CD4-positive, alpha-beta T cell treated with Interleukin-15 for 4 hours (primary cell): ENCODE measurements around the gene SIGLEC1.

Source experiments
- DNase-seq: peaks from one replicate; pipeline ENCODE4 v3.0.0-alpha.2; 2020; ENCODE audit warnings: low spot score

SIGLEC1 gene

DNA sequence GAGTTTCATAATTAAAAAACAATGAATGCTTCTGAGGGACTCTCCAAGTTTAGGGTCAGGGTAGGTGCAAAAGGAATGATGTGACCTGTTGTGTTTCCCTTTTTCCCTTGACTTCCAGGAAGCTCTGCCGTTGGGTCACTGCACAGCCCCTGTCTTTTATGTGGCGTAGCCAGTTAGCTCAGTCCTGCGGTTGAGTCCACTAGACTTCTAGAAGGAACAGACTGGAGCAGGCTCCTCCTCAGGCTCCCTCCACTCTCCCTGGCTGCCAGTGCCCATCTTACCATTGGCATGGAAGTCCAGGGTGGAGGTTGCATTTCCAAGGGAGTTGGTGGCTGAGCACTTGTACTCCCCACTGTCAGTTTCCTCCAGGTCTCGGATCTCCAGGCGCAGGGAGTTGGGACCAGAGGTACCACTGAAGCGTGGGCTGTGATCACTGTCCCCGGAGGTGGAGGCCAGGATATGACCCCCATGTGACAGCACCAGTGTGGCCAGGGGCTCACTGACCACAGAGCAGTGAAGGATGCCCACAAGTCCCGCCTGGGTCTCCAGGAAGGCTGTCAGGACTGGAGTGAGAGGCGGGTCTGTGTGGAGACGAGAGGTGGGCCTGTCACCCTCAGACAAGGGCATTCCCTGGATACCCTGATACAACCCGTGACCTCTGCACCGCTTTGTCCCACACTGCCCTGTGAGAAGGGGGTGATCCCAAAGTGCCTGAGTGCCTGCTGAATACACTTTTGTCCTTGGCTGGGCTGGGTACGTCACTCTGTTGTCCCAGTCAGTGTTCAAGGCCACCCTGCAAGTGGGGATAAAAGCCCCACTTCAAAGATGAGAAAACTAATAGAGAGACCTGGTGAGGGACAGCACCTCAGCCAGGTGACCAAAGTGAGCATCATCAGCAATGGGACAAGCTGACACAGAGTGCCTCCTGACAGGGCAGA, 11.1 kb downstream of the SIGLEC1 start:
- DNase-seq = no peak

DNA sequence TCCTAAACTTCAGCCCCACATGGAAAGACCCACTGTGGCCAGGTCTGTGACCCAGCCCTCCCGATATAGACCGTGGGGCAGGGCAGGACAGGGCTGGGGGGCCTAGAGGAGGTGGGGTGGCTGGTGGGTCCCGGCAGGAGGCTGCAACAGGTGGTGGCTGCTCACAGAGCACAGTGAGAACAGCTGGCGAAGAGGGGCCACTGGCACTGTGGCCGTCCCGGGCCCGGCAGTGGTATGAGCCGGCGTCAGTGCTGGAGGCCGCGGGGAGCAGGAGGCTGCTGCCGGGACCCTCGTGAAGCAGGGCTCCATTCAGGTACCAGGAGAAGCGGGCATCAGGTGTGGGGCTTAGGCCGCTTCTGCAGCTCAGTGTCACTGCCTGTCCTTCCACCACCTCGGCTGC, 13.4 kb downstream of the SIGLEC1 start:
- DNase-seq = no peak

DNA sequence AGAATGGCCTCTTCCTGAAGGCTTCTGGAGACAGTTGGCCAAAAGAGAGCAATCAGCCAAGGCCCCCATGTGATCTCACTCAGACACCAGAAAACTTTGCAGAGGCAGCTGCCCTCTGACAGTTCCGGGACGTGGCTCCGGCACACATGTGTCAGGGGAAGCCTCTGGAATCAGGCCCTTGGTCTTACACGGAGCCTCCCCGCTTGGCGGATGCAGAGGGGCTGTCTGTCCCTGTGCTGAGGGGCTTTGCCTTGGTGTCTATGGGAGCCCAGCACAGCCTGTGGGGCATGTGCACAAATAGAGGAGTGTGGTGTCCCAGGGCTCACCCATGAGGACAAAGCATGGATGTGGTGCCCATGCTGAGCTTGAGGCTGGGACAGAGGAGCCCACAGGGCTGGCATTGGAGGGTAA, 13.8 kb downstream of the SIGLEC1 start:
- DNase-seq = no peak

DNA sequence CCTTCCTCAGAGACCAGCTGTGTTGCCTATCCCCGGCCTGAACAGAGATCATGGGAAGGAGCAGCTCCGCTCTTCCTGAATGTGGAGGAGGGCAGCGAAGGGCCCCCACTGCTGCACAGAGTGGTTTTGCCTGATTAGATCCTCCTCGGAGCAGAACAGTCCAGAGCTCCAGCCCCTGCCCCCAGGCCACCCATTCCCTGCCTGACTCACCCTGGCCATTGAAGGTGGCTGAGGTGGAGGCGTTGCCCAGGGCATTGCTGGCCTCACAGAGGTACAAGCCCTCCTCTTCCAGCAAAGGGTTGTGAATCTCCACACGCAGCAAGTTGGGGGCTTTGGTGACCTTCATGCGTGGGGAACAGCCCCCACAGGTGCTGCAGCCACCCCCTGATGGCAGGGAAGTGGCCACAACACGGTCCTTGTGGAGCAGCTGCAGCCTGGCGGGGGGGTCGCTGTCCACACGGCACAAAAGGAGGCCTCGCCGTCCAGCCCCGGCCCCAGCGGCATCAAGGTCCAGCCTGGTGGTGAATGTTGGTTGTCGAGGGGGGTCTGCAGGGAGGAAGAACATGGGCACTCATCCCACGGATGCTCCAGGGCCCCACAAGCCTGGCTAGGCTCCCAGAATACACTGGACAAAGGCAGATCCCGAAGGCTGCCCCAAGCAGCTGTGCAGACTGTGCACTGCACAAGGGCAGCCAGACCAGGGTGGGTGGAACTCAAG, 14.7 kb downstream of the SIGLEC1 start:
- DNase-seq = no peak

DNA sequence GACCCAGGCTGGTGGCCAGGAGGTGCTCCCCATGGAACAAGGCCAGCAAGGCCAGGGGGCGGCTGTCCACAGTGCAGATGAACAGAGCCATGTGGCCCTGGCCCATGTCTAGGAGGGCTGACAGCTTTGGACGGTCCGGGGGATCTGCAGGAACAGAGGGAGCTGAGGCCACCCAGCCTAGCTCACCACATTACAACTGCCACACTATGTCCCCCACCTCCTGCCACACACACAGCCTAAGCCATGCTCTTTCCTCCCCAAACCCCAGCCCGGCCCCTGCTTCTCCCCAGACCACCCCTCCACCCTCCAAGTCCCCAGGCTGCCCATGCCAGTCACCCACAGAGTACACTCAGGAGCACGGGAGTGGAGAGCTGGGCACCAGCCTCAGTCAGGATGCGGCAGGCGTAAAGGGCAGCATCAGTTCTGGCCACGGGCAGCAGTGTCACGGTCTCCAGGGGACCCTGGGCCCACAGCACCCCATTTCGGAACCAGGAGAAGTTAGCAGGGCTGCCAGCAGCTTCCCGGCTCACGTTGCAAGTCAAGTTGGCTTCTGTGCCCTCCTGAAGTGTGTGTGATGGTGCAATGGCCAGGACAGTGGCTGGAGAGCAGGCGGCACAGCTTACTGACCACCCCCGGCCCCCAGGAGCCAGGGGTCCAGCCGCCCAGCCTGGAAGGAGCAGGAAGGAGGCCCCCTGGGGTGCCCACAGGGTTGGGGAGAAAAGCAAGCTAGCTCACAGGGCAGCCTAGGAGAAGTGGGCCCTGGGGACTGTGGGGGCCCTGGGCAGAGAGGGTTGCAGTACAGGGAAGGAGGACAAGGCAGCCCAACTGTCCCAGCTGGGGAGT, 15.4 kb downstream of the SIGLEC1 start:
- no peak for DNase-seq

DNA sequence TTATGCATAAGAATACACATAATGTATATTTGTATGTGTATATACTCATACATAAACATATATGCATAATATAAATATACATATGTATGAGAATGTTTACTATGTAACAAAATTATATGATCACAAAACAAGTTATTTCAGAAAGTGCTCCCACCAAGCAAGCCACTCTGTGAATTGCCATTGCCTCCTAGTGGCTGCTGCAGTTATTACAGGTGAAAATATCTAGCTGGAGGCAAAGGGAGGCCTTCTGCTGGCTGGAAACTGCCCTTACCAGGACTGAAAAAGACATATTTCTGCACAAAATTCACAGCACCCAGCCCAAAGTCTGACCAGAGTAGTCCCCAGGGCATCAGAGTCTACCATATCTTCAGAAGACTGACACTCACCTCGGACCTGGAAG, 16.2 kb downstream of the SIGLEC1 start:
- DNase-seq = no peak

DNA sequence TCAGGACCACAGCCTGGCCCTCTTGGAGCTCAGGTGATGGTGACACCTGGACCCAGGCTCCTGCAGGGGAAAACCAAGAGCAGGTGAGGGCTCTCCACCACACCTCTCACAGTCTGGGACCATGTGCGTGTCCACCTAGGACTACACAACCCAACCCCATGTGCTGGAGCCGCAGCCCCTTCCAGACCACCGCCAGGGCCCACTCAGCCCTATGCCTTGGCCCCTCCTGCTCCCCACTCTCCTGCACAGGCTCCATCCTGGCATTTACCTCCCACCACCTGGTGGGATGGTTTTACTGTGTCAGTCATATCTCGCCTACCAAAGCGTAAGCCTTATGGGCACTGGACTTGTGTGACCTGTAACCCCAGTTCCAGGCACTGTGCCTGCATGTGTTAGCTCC, 17.5 kb downstream of the SIGLEC1 start:
- no peak for DNase-seq

DNA sequence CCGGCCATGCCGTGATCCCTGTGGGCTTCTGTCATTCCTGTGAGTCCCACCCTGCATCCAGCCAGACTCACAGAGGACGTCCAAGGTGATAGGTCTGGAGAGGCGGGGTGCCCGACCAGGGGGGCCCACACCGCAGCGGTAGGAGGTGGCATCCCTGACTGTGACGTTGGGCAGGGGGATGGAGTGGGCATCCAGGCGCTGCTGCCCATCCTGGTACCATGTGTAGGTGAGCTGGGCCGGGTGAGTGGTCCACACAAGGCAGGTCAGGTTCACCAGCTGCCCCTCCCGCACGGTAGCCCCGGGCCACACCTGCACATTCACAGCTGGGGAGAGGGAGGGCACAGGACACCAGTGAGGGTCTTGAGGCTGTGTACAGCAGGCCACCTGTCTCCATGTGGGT, 19.0 kb downstream of the SIGLEC1 start:
- DNase-seq = no peak

DNA sequence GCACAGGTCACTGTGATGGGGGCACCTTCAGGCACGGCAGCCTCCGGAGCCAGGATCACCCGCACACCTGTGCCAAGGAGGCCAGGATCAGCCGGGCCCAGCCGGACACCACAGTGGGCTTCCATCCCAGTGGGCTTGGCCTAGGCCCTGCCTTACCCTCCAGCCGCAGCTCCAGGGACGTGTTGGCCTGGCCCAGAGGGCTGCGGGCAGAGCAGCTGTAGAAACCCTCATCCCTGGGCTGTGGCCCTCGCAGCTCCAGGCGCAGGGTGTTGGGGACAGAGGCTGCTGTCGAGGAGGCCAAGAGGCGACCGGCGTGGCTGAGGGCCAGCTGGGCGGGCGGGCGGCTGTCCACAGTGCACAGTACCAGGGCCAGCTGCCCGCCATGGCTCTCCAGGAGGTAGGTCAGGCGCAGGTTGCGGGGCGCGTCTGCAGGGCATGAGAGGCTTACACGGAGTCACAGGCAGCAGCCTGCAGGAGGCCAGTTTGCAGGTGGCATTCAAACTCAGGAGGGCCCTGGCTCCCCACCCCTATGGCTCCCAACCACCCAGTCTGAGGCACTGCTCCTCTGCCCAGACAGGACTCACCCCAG, 19.6 kb downstream of the SIGLEC1 start:
- no peak for DNase-seq

DNA sequence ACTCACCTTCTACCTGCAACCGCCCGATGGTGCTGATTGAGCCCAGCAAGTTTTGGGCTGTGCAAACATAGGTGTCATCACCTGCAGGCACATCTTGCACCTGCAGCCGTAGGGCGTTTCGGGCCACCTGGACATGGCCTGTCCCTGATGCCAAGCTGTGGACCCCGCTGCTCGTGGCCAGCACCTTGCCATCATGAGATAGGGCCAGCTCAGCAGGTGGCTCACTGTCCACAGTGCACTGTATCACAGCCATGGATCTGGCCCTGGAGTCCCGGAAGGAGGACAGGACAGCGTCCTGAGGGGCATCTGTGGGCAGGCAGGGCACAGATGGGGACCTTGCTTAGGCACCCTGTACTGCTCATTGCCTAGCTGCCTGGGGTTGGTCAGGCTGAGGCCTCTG, 20.5 kb downstream of the SIGLEC1 start:
- DNase-seq = no peak

DNA sequence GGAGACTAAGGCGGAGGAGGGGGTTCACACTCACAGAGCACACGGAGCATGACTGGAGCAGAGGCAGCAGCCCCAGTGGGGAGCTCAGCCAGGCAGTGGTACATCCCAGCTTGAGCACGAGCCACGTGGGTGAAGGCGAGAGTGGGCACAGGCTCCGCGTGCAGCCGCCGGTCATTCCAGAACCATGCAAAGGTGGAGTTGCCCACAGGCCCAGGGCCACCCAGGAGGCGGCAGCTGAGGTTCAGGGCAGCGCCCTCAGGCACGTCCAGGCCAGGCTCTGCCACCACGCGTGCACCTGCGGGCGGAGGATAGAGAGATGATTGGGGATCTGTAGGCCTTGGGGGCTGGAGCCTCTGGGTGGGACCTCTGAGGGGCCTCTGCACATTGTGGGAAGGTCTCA, 21.1 kb downstream of the SIGLEC1 start:
- no peak for DNase-seq

DNA sequence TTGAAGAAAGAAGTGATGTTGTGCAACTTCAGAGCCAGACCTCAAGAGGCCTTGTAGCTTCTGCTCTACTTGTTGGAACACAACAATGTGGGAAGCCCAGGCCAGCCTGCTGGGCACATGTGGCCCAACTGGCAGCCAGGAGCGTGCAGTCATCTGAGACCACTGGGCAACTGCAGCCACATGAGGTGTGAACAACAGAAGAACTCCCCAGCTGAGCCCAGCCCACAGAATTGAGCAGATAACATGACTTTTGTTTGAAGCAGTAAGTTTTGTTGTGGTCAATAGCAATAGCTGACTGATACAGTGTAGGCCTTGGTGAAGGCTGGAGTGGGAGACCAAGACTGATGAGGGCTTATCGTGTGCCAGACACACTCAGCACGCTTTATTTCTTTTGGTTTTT, 22.0 kb downstream of the SIGLEC1 start:
- DNase-seq = no peak

DNA sequence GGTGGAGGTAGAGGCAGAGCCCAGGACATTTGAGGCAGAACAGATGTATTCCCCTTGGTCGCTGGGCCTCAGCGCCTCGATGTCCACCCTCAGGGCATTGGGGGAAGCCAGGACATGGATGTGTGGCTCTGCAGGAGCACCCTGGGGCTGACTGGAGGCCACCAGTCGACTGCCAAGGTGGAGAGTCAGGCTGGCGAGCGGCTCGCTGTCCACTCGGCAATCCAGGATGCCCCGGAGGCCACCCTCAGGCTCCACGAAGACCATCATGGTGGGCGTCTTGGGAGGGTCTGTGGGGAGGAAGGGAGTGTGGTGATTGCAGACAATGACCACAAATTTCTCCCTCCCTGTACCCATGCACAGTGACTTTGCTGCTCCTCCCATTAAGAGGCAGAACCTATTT, 22.4 kb downstream of the SIGLEC1 start:
- no peak for DNase-seq

DNA sequence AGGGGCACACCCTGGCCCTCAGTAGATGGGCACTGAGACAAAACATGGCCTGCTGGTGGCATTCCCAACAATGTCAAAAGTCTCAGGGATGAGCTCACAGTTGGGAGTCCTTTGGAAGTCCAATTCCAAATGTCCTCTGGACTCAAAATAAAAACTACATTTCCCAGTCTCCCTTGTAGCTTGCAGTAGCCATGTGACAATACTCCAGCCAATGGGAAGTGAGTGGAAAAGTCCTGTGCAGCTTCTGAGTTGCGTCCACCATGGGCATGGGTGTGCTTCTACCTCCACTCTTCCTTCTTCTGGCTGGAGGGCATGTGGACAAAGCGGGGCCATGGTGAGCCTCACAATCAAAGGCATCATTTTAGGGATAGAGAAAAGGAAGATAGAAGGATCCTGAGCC, 24.7 kb downstream of the SIGLEC1 start:
- no peak for DNase-seq

DNA sequence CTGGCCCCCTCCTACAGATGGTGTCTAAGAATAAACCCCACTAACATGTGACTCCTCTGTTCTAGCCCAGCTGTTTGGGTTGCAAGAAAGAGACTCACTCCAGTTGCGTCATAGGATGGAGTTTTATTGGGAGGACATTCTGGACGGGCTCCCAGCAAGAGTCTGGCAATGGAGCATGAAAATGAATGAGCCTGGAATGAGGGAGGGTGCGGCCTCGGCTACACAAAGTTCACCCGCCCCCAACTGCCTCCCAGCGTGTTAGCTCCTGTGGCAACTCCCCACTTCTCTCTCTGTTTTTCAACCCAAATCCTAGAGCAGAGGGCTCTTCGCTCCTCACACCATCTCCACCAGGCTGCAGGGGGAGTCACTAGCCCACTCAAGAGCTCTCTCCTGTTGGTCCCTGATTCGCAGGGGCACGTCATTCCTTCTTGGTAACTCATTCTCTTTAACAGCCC, 25.5 kb downstream of the SIGLEC1 start:
- DNase-seq = no peak

DNA sequence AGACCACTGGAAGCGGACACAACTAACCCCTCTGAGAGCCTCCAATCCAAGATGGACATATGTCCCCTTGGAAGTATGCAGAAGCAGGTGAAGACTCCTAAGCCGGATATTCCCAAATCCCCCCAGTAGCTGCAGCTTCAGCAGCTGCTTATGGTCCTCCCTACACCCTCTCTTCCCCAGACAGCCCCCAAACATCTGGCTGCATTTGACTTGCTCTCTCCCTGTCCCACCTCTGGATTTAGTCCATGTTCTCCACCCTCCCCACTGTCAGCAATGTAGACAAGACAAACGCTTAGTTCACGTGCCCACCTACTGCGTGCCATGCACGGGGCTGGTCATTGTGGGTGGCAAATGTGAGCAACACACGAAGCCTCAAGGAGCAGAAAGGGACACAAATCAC, 26.0 kb downstream of the SIGLEC1 start:
- DNase-seq = no peak

DNA sequence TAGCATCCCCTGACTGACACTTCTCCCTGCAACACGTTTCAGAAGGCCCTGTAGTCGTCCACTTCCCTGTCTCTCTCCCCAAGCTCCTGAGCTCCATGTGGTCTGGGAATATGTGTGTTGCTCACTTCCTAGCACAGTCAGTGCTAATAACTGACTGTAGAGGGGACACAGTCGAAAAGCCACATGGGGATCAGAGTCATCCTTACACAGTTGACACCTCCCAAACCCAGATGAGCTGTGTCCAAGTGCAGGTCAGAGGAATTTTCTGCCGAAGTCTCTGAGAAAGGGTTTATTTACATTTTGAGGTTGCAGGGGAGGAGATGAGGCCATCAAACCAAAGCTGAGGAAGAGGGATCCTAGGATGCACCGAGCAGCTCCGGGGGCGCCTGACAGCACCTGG, 27.1 kb downstream of the SIGLEC1 start:
- DNase-seq = no peak

DNA sequence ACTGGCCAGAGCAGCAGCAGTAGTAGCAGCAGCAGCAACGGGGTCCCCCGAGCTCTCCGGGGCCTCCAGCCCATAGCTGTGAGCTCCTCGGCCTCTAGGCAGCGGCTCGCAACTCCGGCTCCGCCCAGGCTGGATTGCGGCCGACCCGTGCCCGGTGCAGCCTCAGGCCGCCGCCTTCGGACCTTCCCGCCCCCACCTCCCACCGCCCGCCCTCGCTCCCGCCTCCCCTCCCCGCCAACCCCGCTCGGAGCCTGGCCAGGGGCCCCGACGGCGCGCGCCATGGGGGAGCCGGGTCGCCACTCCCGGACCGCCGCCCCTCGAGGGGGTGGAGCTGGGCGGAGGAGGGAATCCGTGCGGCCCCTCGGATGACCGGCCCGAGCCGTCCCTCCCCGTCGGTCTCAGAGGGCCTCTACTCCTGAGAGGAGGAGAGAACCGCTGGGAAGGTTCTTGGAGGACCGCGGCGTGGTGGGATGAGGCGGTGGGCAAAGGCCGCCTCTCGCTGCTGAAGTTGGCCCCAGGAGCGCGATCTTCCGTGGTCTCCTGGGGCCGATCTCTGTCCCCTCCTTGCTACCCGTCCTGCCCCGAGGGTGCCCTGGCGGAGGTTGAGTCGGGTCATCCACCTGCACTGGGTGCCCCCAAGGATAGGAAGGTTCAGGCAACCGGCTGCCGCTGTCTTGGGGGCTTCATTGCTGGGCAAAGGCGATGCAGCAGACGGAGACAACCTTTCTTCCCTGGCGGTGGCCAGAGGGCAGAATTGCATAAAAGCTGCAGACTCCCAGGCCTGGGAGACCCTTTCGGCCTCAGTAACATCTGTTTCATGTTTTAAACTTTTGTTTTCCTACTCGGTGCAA, 30.2 kb downstream of the SIGLEC1 start, which contains the start of gene ADAM33:
TSS of gene ADAM33 (minus strand) at position 80 of the 851 bp plus-strand sequence. CDS start at position 74, 6 bp downstream.
- DNase-seq = no peak

DNA sequence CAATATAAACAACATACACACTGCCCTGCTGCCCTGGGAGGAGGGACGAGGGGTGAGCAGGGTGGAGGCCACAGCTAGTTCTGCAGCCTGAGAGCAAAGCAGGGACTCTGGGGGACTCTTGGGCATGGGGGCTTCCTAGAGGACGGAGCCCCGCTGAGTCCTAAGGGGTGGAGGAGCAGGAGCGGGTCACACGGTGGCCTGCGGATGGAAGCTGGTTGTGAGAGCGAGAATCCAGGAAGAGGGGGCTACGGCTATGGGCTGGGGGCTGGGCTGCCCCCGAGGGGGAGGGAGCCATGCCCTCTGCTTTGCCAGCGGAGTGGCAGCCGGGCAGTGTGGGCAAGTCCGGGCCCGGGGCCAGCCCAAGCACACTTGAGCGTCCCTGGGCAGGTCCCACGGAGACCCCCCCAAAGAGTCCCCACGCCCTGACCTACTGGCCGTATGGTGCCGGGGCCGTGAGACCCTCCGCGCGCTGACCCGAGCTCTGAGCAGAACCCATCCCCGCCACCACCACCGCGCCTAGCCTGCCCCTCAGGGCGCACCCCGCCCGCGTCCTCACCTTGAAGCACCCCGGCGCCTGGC, 31.0 kb downstream of the SIGLEC1 start:
- no peak for DNase-seq

DNA sequence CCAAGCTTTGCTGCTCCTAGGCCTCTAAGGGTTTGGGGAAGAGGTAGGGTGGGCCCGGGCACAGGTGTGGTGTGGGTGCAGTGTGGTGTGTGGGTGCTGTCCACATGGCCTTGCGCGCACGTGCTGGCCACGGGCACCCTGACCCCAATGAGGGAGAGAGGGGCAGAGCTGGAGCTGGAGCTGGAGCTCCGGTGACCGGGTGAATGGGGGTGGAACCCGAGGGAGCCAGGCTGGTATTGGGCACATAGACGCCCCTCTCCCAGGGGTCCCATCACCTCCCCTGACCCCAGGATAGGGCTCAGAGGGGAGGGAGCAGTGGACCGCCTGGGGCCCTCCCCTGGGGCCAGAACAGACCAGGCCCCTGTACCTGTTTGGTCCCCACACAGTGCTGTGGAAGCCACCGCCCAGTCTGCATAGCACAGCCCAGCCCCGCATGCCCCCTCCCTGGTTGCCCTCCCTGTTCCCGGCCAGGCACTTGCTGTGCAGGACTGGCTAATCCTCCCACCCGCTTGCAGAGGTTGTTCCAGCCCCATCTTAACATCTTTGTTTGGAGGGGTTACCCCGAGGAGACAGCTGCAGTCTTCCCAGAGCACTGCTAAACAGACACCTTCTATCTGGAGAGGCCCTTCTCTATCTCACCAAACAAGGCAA, 31.6 kb downstream of the SIGLEC1 start:
- no peak for DNase-seq
